DOHH2 (cell line): Measurements from ENCODE around the gene GSG1L.

Experiments
- CTCF ChIP-seq: fragments of 200-600 bp; sonication (generic); IDR thresholded peaks from one replicate; pipeline ENCODE4 v1.5.1; 2014; ENCODE audit warnings: antibody characterized with exemption, mild to moderate bottlenecking, low read depth, low read length; ENCODE audit not compliant: poor library complexity, severe bottlenecking
- EZH2phosphoT487 ChIP-seq: fragments of 200-600 bp; sonication (generic); IDR thresholded peaks from 2 replicates; pipeline ENCODE4 v1.6.1; 2017; ENCODE audit warnings: borderline replicate concordance, mild to moderate bottlenecking, antibody characterized with exemption, low read length, moderate library complexity, mixed read lengths

GRCh38 chr16:27952811-27953210 is 110.7 kb downstream of the GSG1L start:
- no peak for TF ChIP-seq CTCF
- TF ChIP-seq EZH2phosphoT487 = no peak
